H1 (cell line): ENCODE data around the gene ANKRD13C. TPM values are rescaled to one million over a fixed set of nuclear protein-coding genes. Genes with fewer than 3 reads are reported as not detected.

Experiments
- CTCF ChIA-PET: fragments of 300-600 bp; sonication (Branson Sonifier 250); formaldehyde crosslinking; loops from one replicate; lab custom pipeline; 2021; ENCODE audit not compliant: partially characterized antibody; lab: Charles Lee
- POLR2A ChIA-PET: fragments of 300-600 bp; sonication (Branson Sonifier 250); formaldehyde crosslinking; loops from one replicate; lab custom pipeline; 2021; ENCODE audit warnings: inconsistent platforms; ENCODE audit not compliant: partially characterized antibody; lab: Charles Lee
- DNase-seq, 2 experiments: peaks; one replicate each; pipeline versions ENCODE4 v3.0.0 to v3.0.0-alpha.2; 2010 to 2022; ENCODE audit warnings: low spot score in 2 of 2, low read depth in 1 of 2, mixed read lengths in 1 of 2
- FAIRE-seq: peaks from 2 replicates; lab custom pipeline; 2011; peaks lifted over from hg19 to GRCh38; lab: Jason Lieb, UNC
- H2AFZ ChIP-seq: 2 replicates; pipeline ENCODE4 v1.8.1; 2012; ENCODE audit warnings: low read length, inconsistent platforms
- H2AK5ac ChIP-seq: 2 replicates; pipeline ENCODE4 v1.6.1; 2013; ENCODE audit warnings: low read depth, low read length
- H2BK120ac ChIP-seq: replicated peaks from 2 replicates; pipeline ENCODE3; 2013; ENCODE audit warnings: low read depth, low read length, inconsistent platforms
- H2BK12ac ChIP-seq: 2 replicates; pipeline ENCODE4 v1.6.1; 2013; ENCODE audit warnings: low read depth, low read length
- H2BK15ac ChIP-seq: 2 replicates; pipeline ENCODE4 v1.6.1; 2013; ENCODE audit warnings: low read length
- H2BK20ac ChIP-seq: 2 replicates; pipeline ENCODE4 v1.6.1; 2013; ENCODE audit warnings: low read length
- H2BK5ac ChIP-seq: 2 replicates; pipeline ENCODE4 v1.6.1; 2013; ENCODE audit warnings: low read depth, low read length
- H3K14ac ChIP-seq: 2 replicates; pipeline ENCODE4 v1.6.1; 2013; ENCODE audit warnings: inconsistent platforms; ENCODE audit not compliant: insufficient read length
- H3K18ac ChIP-seq: 2 replicates; pipeline ENCODE4 v1.6.1; 2013; ENCODE audit warnings: low read length; ENCODE audit errors: extremely low read depth
- H3K23ac ChIP-seq: 2 replicates; pipeline ENCODE4 v1.6.1; 2013; ENCODE audit warnings: inconsistent platforms; ENCODE audit not compliant: insufficient read length
- H3K23me2 ChIP-seq: 2 replicates; pipeline ENCODE4 v1.6.1; 2013; ENCODE audit warnings: low read depth, low read length
- H3K27ac ChIP-seq: 2 replicates; pipeline ENCODE4 v1.6.1; 2011; ENCODE audit warnings: low read depth, low read length, inconsistent platforms
- H3K27me3 ChIP-seq, 4 experiments: replicated peaks in 1 of 4; 1 replicate in 1 of 4; 2 replicates in 3 of 4; pipeline versions ENCODE4 v1.6.1 to v1.8.1; 2011 to 2013; ENCODE audit warnings: low read length in 3 of 4, mild to moderate bottlenecking in 3 of 4, inconsistent platforms in 2 of 4, mixed read lengths in 2 of 4, moderate library complexity in 1 of 4; ENCODE audit not compliant: control insufficient read depth in 3 of 4, insufficient read depth in 3 of 4; ENCODE audit errors: extremely low read depth in 1 of 4
- H3K36me3 ChIP-seq, 4 experiments: 2 replicates each; pipeline versions ENCODE4 v1.6.1 to v1.8.1; 2011 to 2013; ENCODE audit warnings: mild to moderate bottlenecking in 4 of 4, low read length in 3 of 4, moderate library complexity in 2 of 4, control low read depth in 1 of 4, inconsistent platforms in 1 of 4; ENCODE audit not compliant: insufficient read depth in 4 of 4, control insufficient read depth in 2 of 4
- H3K4ac ChIP-seq: replicated peaks from 2 replicates; pipeline ENCODE3; 2013; ENCODE audit warnings: low read length, low read depth, mixed read lengths, inconsistent platforms; ENCODE audit not compliant: insufficient read length
- H3K4me1 ChIP-seq, 4 experiments: replicated peaks in 1 of 4; 1 replicate in 1 of 4; 2 replicates in 3 of 4; pipeline versions ENCODE4 v1.6.1 to v1.8.1; 2011 to 2013; ENCODE audit warnings: low read length in 3 of 4, inconsistent platforms in 2 of 4, mixed read lengths in 1 of 4; ENCODE audit not compliant: insufficient read depth in 4 of 4, control insufficient read depth in 3 of 4
- H3K4me2 ChIP-seq, 2 experiments: 2 replicates each; pipeline versions ENCODE4 v1.6.1 to v1.8.1; 2011 to 2013; ENCODE audit warnings: low read depth in 2 of 2, low read length in 2 of 2, control low read depth in 1 of 2, inconsistent platforms in 1 of 2, mild to moderate bottlenecking in 1 of 2; ENCODE audit not compliant: insufficient read depth in 1 of 2
- H3K4me3 ChIP-seq, 4 experiments: fragments of 200-600, 300-600 bp in 1 of 4; sonication (generic), shearing (Covaris generic), sonication (Bioruptor Twin) in 1 of 4; 2 replicates each; pipeline versions ENCODE4 v1.5.1 to v1.8.1; 2011 to 2016; ENCODE audit warnings: low read length in 4 of 4, low read depth in 3 of 4, control low read depth in 2 of 4, inconsistent platforms in 2 of 4, mild to moderate bottlenecking in 2 of 4, mixed read lengths in 1 of 4, moderate library complexity in 1 of 4; ENCODE audit not compliant: insufficient read depth in 2 of 4; ENCODE audit errors: extremely low read depth in 1 of 4
- H3K56ac ChIP-seq: replicated peaks from 2 replicates; pipeline ENCODE3; 2013; ENCODE audit warnings: low read depth, mild to moderate bottlenecking, mixed read lengths, low read length, inconsistent platforms; ENCODE audit not compliant: insufficient read length
- H3K79me1 ChIP-seq: 2 replicates; pipeline ENCODE4 v1.6.1; 2013; ENCODE audit warnings: low read depth, low read length, control low read depth
- H3K79me2 ChIP-seq, 2 experiments: 2 replicates each; pipeline versions ENCODE4 v1.6.1 to v1.8.1; 2012 to 2013; ENCODE audit warnings: low read length in 2 of 2, mild to moderate bottlenecking in 2 of 2, inconsistent platforms in 1 of 2; ENCODE audit not compliant: insufficient read depth in 2 of 2, control insufficient read depth in 1 of 2
- H3K9ac ChIP-seq, 4 experiments: replicated peaks in 1 of 4; 1 replicate in 1 of 4; 2 replicates in 3 of 4; pipeline versions ENCODE4 v1.6.1 to v1.8.1; 2011 to 2013; ENCODE audit warnings: low read depth in 3 of 4, low read length in 3 of 4, control low read depth in 2 of 4, mild to moderate bottlenecking in 2 of 4, moderate library complexity in 2 of 4, inconsistent platforms in 1 of 4; ENCODE audit errors: extremely low read depth in 1 of 4
- H3K9me3 ChIP-seq, 2 experiments: 2 replicates each; pipeline versions ENCODE4 v1.6.1 to v1.8.1; 2012 to 2013; ENCODE audit warnings: mild to moderate bottlenecking in 2 of 2, moderate library complexity in 2 of 2, control low read depth in 1 of 2, inconsistent platforms in 1 of 2, low read depth in 1 of 2, low read length in 1 of 2, mixed read lengths in 1 of 2; ENCODE audit not compliant: insufficient read depth in 2 of 2
- H4K20me1 ChIP-seq, 2 experiments: replicated peaks in 1 of 2; 2 replicates each; pipeline versions ENCODE3 to v1.8.1; 2011 to 2013; ENCODE audit warnings: inconsistent platforms in 2 of 2, low read length in 2 of 2, mild to moderate bottlenecking in 1 of 2; ENCODE audit not compliant: insufficient read depth in 2 of 2, control insufficient read depth in 1 of 2
- H4K5ac ChIP-seq: 2 replicates; pipeline ENCODE4 v1.6.1; 2013; ENCODE audit warnings: low read length, low read depth, mixed read lengths, inconsistent platforms; ENCODE audit not compliant: insufficient read length
- H4K8ac ChIP-seq: 2 replicates; pipeline ENCODE4 v1.8.0; 2013; ENCODE audit warnings: mild to moderate bottlenecking, moderate library complexity, low read length, inconsistent platforms; ENCODE audit not compliant: insufficient read depth; ENCODE audit errors: extremely low read depth
- H4K91ac ChIP-seq: replicated peaks from 2 replicates; pipeline ENCODE3; 2013; ENCODE audit warnings: low read length, mixed read lengths, inconsistent platforms; ENCODE audit not compliant: insufficient read length
- BCL11A ChIP-seq, 2 experiments: IDR thresholded peaks; one replicate each; pipeline ENCODE4 v1.6.1; 2011; ENCODE audit warnings: low read depth in 2 of 2, low read length in 2 of 2, mild to moderate bottlenecking in 2 of 2
- CBX8 ChIP-seq: fragments of 300-800, 300-1000 bp; sonication (generic); IDR thresholded peaks from 2 replicates; pipeline ENCODE4 v1.7.1; 2016; ENCODE audit warnings: low read depth, low read length, borderline replicate concordance
- CHD1 ChIP-seq: IDR thresholded peaks from 2 replicates; pipeline ENCODE4 v1.6.1; 2012; ENCODE audit warnings: low read depth, low read length, improper control_type of control experiment
- CHD2 ChIP-seq: IDR thresholded peaks from 2 replicates; pipeline ENCODE4 v1.6.1; 2012; ENCODE audit warnings: low read length, improper control_type of control experiment
- EZH2 ChIP-seq: fragments of 200-600 bp; sonication (generic); IDR thresholded peaks from 2 replicates; pipeline ENCODE4 v1.7.1; 2012; ENCODE audit warnings: low read depth, mild to moderate bottlenecking, moderate library complexity, low read length, inconsistent platforms; ENCODE audit not compliant: severe bottlenecking
- KDM1A ChIP-seq: fragments of 200-600, 300-600 bp; sonication (generic); IDR thresholded peaks from 2 replicates; pipeline ENCODE4 v1.7.1; 2016; ENCODE audit warnings: mild to moderate bottlenecking, low read length, borderline replicate concordance
- KDM5A ChIP-seq: fragments of 200-600 bp; IDR thresholded peaks from 2 replicates; pipeline ENCODE4 v1.7.1; 2012; ENCODE audit warnings: mild to moderate bottlenecking, low read length, inconsistent platforms, mixed read lengths
- NRF1 ChIP-seq: IDR thresholded peaks from 2 replicates; pipeline ENCODE4 v1.6.1; 2011; ENCODE audit warnings: mild to moderate bottlenecking, low read depth, low read length, improper control_type of control experiment
- POLR2A ChIP-seq, 2 experiments: IDR thresholded peaks; 1 replicate in 1 of 2; 2 replicates in 1 of 2; pipeline ENCODE4 v1.6.1; 2011; ENCODE audit warnings: low read depth in 2 of 2, low read length in 2 of 2, mild to moderate bottlenecking in 2 of 2; ENCODE audit errors: control extremely low read depth in 1 of 2
- RBBP5 ChIP-seq: IDR thresholded peaks from 2 replicates; pipeline ENCODE4 v1.7.1; 2012; ENCODE audit warnings: low read depth, mild to moderate bottlenecking, inconsistent platforms, low read length, moderate library complexity, borderline replicate concordance
- SIRT6 ChIP-seq: IDR thresholded peaks from one replicate; pipeline ENCODE4 v1.7.1; 2012; ENCODE audit warnings: low read length, inconsistent platforms
- SIX5 ChIP-seq: IDR thresholded peaks from 2 replicates; pipeline ENCODE4 v1.6.1; 2011; ENCODE audit warnings: mild to moderate bottlenecking, low read depth, low read length
- SP1 ChIP-seq: IDR thresholded peaks from 2 replicates; pipeline ENCODE4 v1.6.1; 2011; ENCODE audit warnings: low read depth, low read length
- TAF1 ChIP-seq: IDR thresholded peaks from 2 replicates; pipeline ENCODE4 v1.6.1; 2011; ENCODE audit warnings: mild to moderate bottlenecking, low read depth, low read length
- TCF12 ChIP-seq: IDR thresholded peaks from 2 replicates; pipeline ENCODE4 v1.6.1; 2011; ENCODE audit warnings: low read depth, mild to moderate bottlenecking, low read length
- ZNF274 ChIP-seq: IDR thresholded peaks from 2 replicates; pipeline ENCODE4 v1.7.0; 2012; ENCODE audit warnings: low read length, borderline replicate concordance; ENCODE audit errors: extremely low read depth
- WGBS, 2 experiments: shearing (Covaris generic) in 1 of 2; methylation state at CpG; one replicate each; pipeline versions ENCODE4 v1.1.6 to v1.1.7; 2013 to 2015; ENCODE audit warnings: low lambda C conversion rate in 2 of 2, mixed read lengths in 2 of 2, inconsistent platforms in 1 of 2, low coverage in 1 of 2, missing lambda C conversion rate in 1 of 2; ENCODE audit not compliant: insufficient replicate concordance in 2 of 2, insufficient coverage in 1 of 2, insufficient read length in 1 of 2; ENCODE audit errors: extremely low coverage in 1 of 2, missing lambda C conversion rate in 1 of 2; 5-methylcytosine and 5-hydroxymethylcytosine counted together
- polyA plus RNA-seq, 7 experiments: library from polyadenylated mRNA; depleted of rRNA in 3 of 7; stranded (reverse) in 5 of 7; unstranded in 2 of 7; fragments of >200 nt in 5 of 7; fragments of 200-250 nt in 2 of 7; gene quantifications; 1 replicate in 5 of 7; 2 replicates in 1 of 7; 4 replicates in 1 of 7; pipeline versions ENCODE4 v1.2.1 to v1.2.3, GENCODE V29; 2011 to 2013; ENCODE audit warnings: missing spikeins in 2 of 7, mixed read lengths in 2 of 7
- total RNA-seq: library from RNA; stranded (reverse); fragmentation: NEBNext Ultra II Directional; extraction: Animal tissue kit (Norgen Biotek cat#: 25700); gene quantifications from 2 replicates; pipeline ENCODE4 v1.2.1, GENCODE V29; 2021

The ANKRD13C gene
- total and polyA plus RNA-seq, 2 of the 8 experiments (the other 6 are each of a cell fraction or from before 2014, with no cell fraction given) = 4.8 to 21.7 TPM

DNA sequence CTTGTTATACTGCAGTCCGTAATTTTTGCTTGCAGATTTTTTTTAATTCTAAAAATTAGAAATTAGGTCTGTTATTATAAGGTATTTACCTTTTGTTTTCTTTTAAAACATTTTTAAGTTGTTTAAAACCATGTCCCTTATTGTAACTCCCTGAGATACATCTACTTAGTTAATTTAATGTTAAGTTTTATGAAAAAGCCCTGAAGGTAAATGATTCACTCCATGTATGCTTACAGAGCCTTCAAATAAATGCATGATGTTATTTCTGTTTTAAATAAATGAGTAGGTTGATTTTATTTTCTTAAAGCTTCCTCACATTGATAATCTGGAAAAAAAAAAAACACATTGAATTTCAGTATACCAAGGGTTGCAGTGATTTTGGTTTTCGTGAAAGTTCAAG lies 125.9 kb downstream of the ANKRD13C start:
- Histone ChIP-seq H3K14ac (no peak overlapping the region), H3K79me2 (peaks cover 15 to 52% of the 10 kb centered on the region in 2 experiments), H3K23ac (no peak overlapping the region), H3K36me3 (peaks cover 17 to 92% (median 59%) of the 10 kb centered on the region in 4 experiments), H3K4ac (no peak overlapping the region), H3K79me1 (no peaks in the 10 kb centered on the region), H3K23me2 (no peaks in the 10 kb centered on the region), H2BK5ac (no peak overlapping the region), H3K9me3 (no peaks in the 10 kb centered on the region), H3K18ac (no peak overlapping the region), H2AFZ (no peak overlapping the region), H3K4me3 (no peak overlapping the region), H3K27ac (no peak overlapping the region), H4K5ac (no peak overlapping the region), H3K56ac (no peak overlapping the region), H2BK12ac (no peak overlapping the region), H2BK20ac (no peak overlapping the region), H4K20me1 (peaks cover 9 to 11% of the 10 kb centered on the region in 2 experiments), H2BK120ac (no peak overlapping the region), H2BK15ac (no peak overlapping the region), H2AK5ac (no peak overlapping the region), H3K4me1 (no peaks in the 10 kb centered on the region), H3K4me2 (no peak overlapping the region), H3K9ac (no peak overlapping the region), H4K8ac (no peak overlapping the region), H4K91ac (no peak overlapping the region), H3K27me3 (no peaks in the 10 kb centered on the region)
- CTCF ChIA-PET = no interaction called here
- POLR2A ChIA-PET = interaction anchor here (0.7 to 1.9 kb wide), 2 partner anchors 14 to 22 kb away, joined by 3 to 5 read pairs; no protein-coding TSS in a partner anchor
- FAIRE-seq (no peak), DNase-seq (no peak)
- 87% methylated on average over 2 of the region's 2 CpGs; no CpG with 5 or more reads in 1 of the 2 experiments for WGBS, 2 experiments
- no peak for TF ChIP-seq POLR2A (IDR thresholded peaks at IDR 0.05; ENCODE audit: control extremely low read depth in 1 of 2, low read depth in 2 of 2, low read length in 2 of 2)
- TF ChIP-seq CHD1 = no peak
- TF ChIP-seq SIRT6 = no peak
- TF ChIP-seq EZH2 = no peak
- TF ChIP-seq CBX8 = no peak
- TF ChIP-seq ZNF274 = no peak
- TF ChIP-seq KDM1A = no peak
- no peak for TF ChIP-seq TCF12
- no peak for TF ChIP-seq RBBP5
- TF ChIP-seq KDM5A = no peak
- TF ChIP-seq BCL11A (IDR thresholded peaks at IDR 0.05; ENCODE audit: low read depth in 2 of 2, low read length in 2 of 2) = no peak
- no peak for TF ChIP-seq CHD2
- no peak for TF ChIP-seq SP1
- TF ChIP-seq TAF1 = no peak
- TF ChIP-seq SIX5 = no peak
- no peak for TF ChIP-seq NRF1
